HCT116 (cell line): Measurements from ENCODE around the gene OPCML. TPM values are rescaled to one million over a fixed set of nuclear protein-coding genes. Genes with fewer than 3 reads are reported as not detected.

ENCODE experiments used
- ATAC-seq: fragments of 200-7000 bp; cut with Tn5 transposase; 2 replicates; pipeline ENCODE4 v1.9.1; 2020; ENCODE audit warnings: mild to moderate bottlenecking, moderate library complexity
- BruUV-seq: library from RNA; stranded (reverse); fragments of 400-500 nt; replicated peaks from 2 replicates; lab custom pipeline; 2021; lab: Mats Ljungman, UMichigan
- CTCF ChIA-PET: fragments of 300-600 bp; sonication (Branson Sonifier 250); formaldehyde crosslinking; loops from one replicate; lab custom pipeline; 2021; ENCODE audit warnings: antibody characterized with exemption; lab: Charles Lee
- POLR2A ChIA-PET: fragments of 300-600, 350-600 bp; sonication (Branson Sonifier 250); formaldehyde crosslinking; loops from one replicate; lab custom pipeline; 2021; ENCODE audit warnings: antibody characterized with exemption; lab: Charles Lee
- RAD21 ChIA-PET, 2 experiments: fragments of 300-600 bp; sonication (Branson Sonifier 250); formaldehyde crosslinking; loops; one replicate each; lab custom pipeline; 2023; ENCODE audit warnings: low total read pairs in 2 of 2; ENCODE audit not compliant: uncharacterized antibody in 2 of 2, unreplicated experiment in 2 of 2, low non-redundant PET in 1 of 2; lab: Charles Lee
- DNase-seq: peaks from one replicate; pipeline ENCODE4 v3.0.0-alpha.2; 2010; ENCODE audit warnings: low read depth, low spot score
- H2AFZ ChIP-seq: fragments of 200-600 bp; shearing (Covaris generic), sonication (generic); 2 replicates; pipeline ENCODE4 v1.6.1; 2017; ENCODE audit warnings: low read depth, mixed run types, mixed read lengths, antibody characterized with exemption, low read length; ENCODE audit not compliant: poor library complexity, severe bottlenecking
- H3K27ac ChIP-seq: 2 replicates; pipeline ENCODE4 v1.5.1; 2012; ENCODE audit warnings: low read depth, low read length
- H3K27me3 ChIP-seq: fragments of 200-600 bp; sonication (generic); 2 replicates; pipeline ENCODE4 v1.6.1; 2016; ENCODE audit warnings: mixed run types, low read length, mixed read lengths; ENCODE audit not compliant: insufficient read depth
- H3K36me3 ChIP-seq, 2 experiments: fragments of 200-500 bp in 1 of 2; fragments of 200-600 bp in 1 of 2; sonication (Bioruptor generic) in 1 of 2; sonication (generic) in 1 of 2; 2 replicates each; pipeline versions ENCODE4 v1.5.1 to v1.6.1; 2014 to 2016; ENCODE audit warnings: low read length in 2 of 2, inconsistent platforms in 1 of 2, mixed read lengths in 1 of 2, mixed run types in 1 of 2; ENCODE audit not compliant: insufficient read depth in 2 of 2, control insufficient read depth in 1 of 2
- H3K4me1 ChIP-seq, 2 experiments: fragments of 200-600 bp in 1 of 2; sonication (generic) in 1 of 2; 2 replicates each; pipeline versions ENCODE4 v1.5.1 to v1.6.1; 2012 to 2017; ENCODE audit warnings: low read length in 2 of 2, inconsistent platforms in 1 of 2, mild to moderate bottlenecking in 1 of 2, mixed read lengths in 1 of 2, mixed run types in 1 of 2, moderate library complexity in 1 of 2; ENCODE audit not compliant: insufficient read depth in 2 of 2, control insufficient read depth in 1 of 2
- H3K4me2 ChIP-seq: fragments of 200-600 bp; sonication (generic); 2 replicates; pipeline ENCODE4 v1.6.1; 2017; ENCODE audit warnings: mixed run types, low read length, mixed read lengths
- H3K4me3 ChIP-seq, 2 experiments: fragments of 200-600 bp in 1 of 2; sonication (generic) in 1 of 2; replicated peaks in 1 of 2; 2 replicates each; pipeline ENCODE4 v1.5.1; 2011 to 2016; ENCODE audit warnings: low read length in 2 of 2, control low read depth in 1 of 2, low read depth in 1 of 2, mild to moderate bottlenecking in 1 of 2, mixed read lengths in 1 of 2, mixed run types in 1 of 2
- H3K79me2 ChIP-seq: fragments of 200-600 bp; sonication (generic); 2 replicates; pipeline ENCODE4 v1.6.1; 2017; ENCODE audit warnings: mild to moderate bottlenecking, mixed run types, low read length, moderate library complexity, mixed read lengths; ENCODE audit not compliant: insufficient read depth
- H3K9ac ChIP-seq: fragments of 200-600 bp; sonication (generic); 2 replicates; pipeline ENCODE4 v1.6.1; 2016; ENCODE audit warnings: low read length, mixed read lengths
- H3K9me2 ChIP-seq: fragments of 200-600 bp; sonication (generic), shearing (Covaris generic); 2 replicates; pipeline ENCODE4 v1.6.1; 2017; ENCODE audit warnings: mixed run types, mild to moderate bottlenecking, moderate library complexity; ENCODE audit not compliant: insufficient read depth
- H3K9me3 ChIP-seq, 2 experiments: fragments of 200-500 bp in 1 of 2; fragments of 200-600 bp in 1 of 2; sonication (Bioruptor generic) in 1 of 2; sonication (generic) in 1 of 2; 2 replicates each; pipeline ENCODE4 v1.6.1; 2014 to 2017; ENCODE audit warnings: low read length in 2 of 2, mixed read lengths in 2 of 2, inconsistent platforms in 1 of 2, low read depth in 1 of 2, mild to moderate bottlenecking in 1 of 2, mixed run types in 1 of 2, moderate library complexity in 1 of 2; ENCODE audit not compliant: control insufficient read depth in 1 of 2, insufficient read depth in 1 of 2
- H4K20me1 ChIP-seq: fragments of 200-600 bp; sonication (generic), shearing (Covaris generic); 2 replicates; pipeline ENCODE4 v1.6.1; 2017; ENCODE audit warnings: mixed run types, mild to moderate bottlenecking, moderate library complexity; ENCODE audit not compliant: insufficient read depth
- ATF3 ChIP-seq: IDR thresholded peaks from 2 replicates; pipeline ENCODE4 v1.6.1; 2012
- CBX3 ChIP-seq: IDR thresholded peaks from 2 replicates; pipeline ENCODE4 v1.6.1; 2012; ENCODE audit warnings: low read depth
- CTCF ChIP-seq, 3 experiments: fragments of 200-600 bp in 1 of 3; sonication (generic) in 1 of 3; IDR thresholded peaks in 2 of 3; conservative IDR thresholded peaks in 1 of 3; 2 replicates each; pipeline ENCODE4 v1.5.1; 2012 to 2017; ENCODE audit warnings: low read depth in 2 of 3, low read length in 2 of 3, antibody characterized with exemption in 1 of 3, borderline replicate concordance in 1 of 3, control low read depth in 1 of 3, mild to moderate bottlenecking in 1 of 3, mixed read lengths in 1 of 3, mixed run types in 1 of 3, moderate library complexity in 1 of 3; ENCODE audit not compliant: insufficient read depth in 1 of 3
- EGR1 ChIP-seq: IDR thresholded peaks from 2 replicates; pipeline ENCODE4 v1.6.1; 2012; ENCODE audit warnings: low read depth
- ELF1 ChIP-seq: IDR thresholded peaks from 2 replicates; pipeline ENCODE4 v1.6.1; 2012; ENCODE audit warnings: low read depth, borderline replicate concordance
- EZH2 ChIP-seq: fragments of 200-600 bp; sonication (generic); IDR thresholded peaks from 2 replicates; pipeline ENCODE4 v1.6.1; 2017; ENCODE audit warnings: antibody characterized with exemption, mixed run types
- EZH2phosphoT487 ChIP-seq: fragments of 200-600 bp; IDR thresholded peaks from 2 replicates; pipeline ENCODE4 v1.6.1; 2018; ENCODE audit warnings: antibody characterized with exemption, borderline replicate concordance
- FOSL1 ChIP-seq: IDR thresholded peaks from 2 replicates; pipeline ENCODE4 v1.6.1; 2012; ENCODE audit warnings: low read depth
- JUND ChIP-seq: IDR thresholded peaks from 2 replicates; pipeline ENCODE4 v1.6.1; 2012
- MAX ChIP-seq: IDR thresholded peaks from 2 replicates; pipeline ENCODE4 v1.6.1; 2012
- POLR2A ChIP-seq: IDR thresholded peaks from 2 replicates; pipeline ENCODE4 v1.7.0; 2011; ENCODE audit warnings: borderline replicate concordance; ENCODE audit not compliant: insufficient read depth, insufficient read length; ENCODE audit errors: extremely low read depth
- POLR2AphosphoS5 ChIP-seq: IDR thresholded peaks from 2 replicates; pipeline ENCODE4 v1.6.1; 2011; ENCODE audit warnings: mild to moderate bottlenecking, low read depth, low read length, moderate library complexity
- RAD21 ChIP-seq: IDR thresholded peaks from 2 replicates; pipeline ENCODE4 v1.6.1; 2012; ENCODE audit warnings: low read depth, mild to moderate bottlenecking
- REST ChIP-seq: IDR thresholded peaks from 2 replicates; pipeline ENCODE4 v1.6.1; 2012; ENCODE audit warnings: low read depth
- SP1 ChIP-seq: IDR thresholded peaks from 2 replicates; pipeline ENCODE4 v1.6.1; 2012; ENCODE audit warnings: low read depth
- SRF ChIP-seq: IDR thresholded peaks from 2 replicates; pipeline ENCODE4 v1.6.1; 2012; ENCODE audit warnings: low read depth
- intact Hi-C: fragments of 100-400 bp; cut with micrococcal nuclease; formaldehyde crosslinking; loops from 2 replicates; pipeline ENCODE4 v1.10.0; 2022
- total RNA-seq: library from RNA; stranded (reverse); gene quantifications from one replicate; pipeline ENCODE4 v1.2.1, GENCODE V29; 2021; ENCODE audit not compliant: unreplicated experiment

Gene OPCML
- total RNA-seq, 1 experiment from 2014 or later, result not detected

GRCh38 chr11:132811649-132812048, 720.7 kb downstream of the OPCML start (continued):
- no peak for TF ChIP-seq REST
- no peak for TF ChIP-seq POLR2AphosphoS5
- no peak for TF ChIP-seq MAX
- TF ChIP-seq POLR2A, result no peak
- no peak for TF ChIP-seq ELF1
- TF ChIP-seq CBX3, result no peak
- no peak for TF ChIP-seq RAD21
- TF ChIP-seq SP1, result no peak
- no peak for TF ChIP-seq EZH2
- TF ChIP-seq EGR1, result no peak

GRCh38 chr11:132809070-132809469, 723.2 kb downstream of the OPCML start:
- Histone ChIP-seq H3K27ac (no peak overlapping the region), H3K4me2 (no peak overlapping the region), H3K79me2 (no peaks in the 10 kb centered on the region), H3K9me2 (no peaks in the 10 kb centered on the region), H4K20me1 (no peaks in the 10 kb centered on the region), H3K9ac (no peak overlapping the region), H3K4me1 (no peaks in the 10 kb centered on the region), H3K36me3 (no peaks in the 10 kb centered on the region), H2AFZ (no peak overlapping the region), H3K4me3 (no peak overlapping the region), H3K9me3 (peaks cover 9 to 28% of the 10 kb centered on the region in 2 experiments; a peak in 2 of 4 replicates), H3K27me3 (no peaks in the 10 kb centered on the region)
- intact Hi-C loops, result no loop called here
- ChIA-PET RAD21 (no interaction called here), CTCF (no interaction called here), POLR2A (no interaction called here)
- no TSS peak for BruUV-seq
- DNase-seq (no peak), ATAC-seq (no peak)
- no peak for TF ChIP-seq ATF3
- TF ChIP-seq SRF, result no peak
- no peak for TF ChIP-seq JUND
- no peak for TF ChIP-seq REST
- no peak for TF ChIP-seq CBX3
- TF ChIP-seq FOSL1, result no peak
- TF ChIP-seq CTCF (IDR thresholded peaks at IDR 0.05 in 2 of 3, conservative IDR thresholded peaks at IDR 0.05 in 1 of 3; ENCODE audit: borderline replicate concordance in 1 of 3, insufficient read depth in 1 of 3, low read depth in 2 of 3, low read length in 2 of 3), result no peak
- no peak for TF ChIP-seq EZH2phosphoT487
- no peak for TF ChIP-seq RAD21
- no peak for TF ChIP-seq POLR2AphosphoS5
